ENCODE results near the gene ERCC1. TPM values are rescaled to one million over a fixed set of nuclear protein-coding genes. Genes with fewer than 3 reads are reported as not detected.

Gene ERCC1
- total RNA-seq, 1 experiment from 2014 or later = 62.4 TPM

GRCh38 chr19:45403272-45403671 is 20.4 kb downstream of the ERCC1 start:
- Histone ChIP-seq H3K18ac (ENCODE audit: insufficient read length, low read depth, low read length) (no peak overlapping the region), H4K8ac (replicated peaks; ENCODE audit: insufficient read length, low read depth, low read length) (no peak overlapping the region), H2AFZ (ENCODE audit: low read length) (no peak overlapping the region), H3K4me1 (ENCODE audit: insufficient read depth, low read length) (peaks cover 7% of the 10 kb centered on the region; the same call in 1 of the 2 replicates), H3K23ac (ENCODE audit: insufficient read length, low read depth, low read length) (no peak overlapping the region), H4K20me1 (ENCODE audit: control insufficient read depth, insufficient read depth, insufficient read length) (no peaks in the 10 kb centered on the region), H3K23me2 (ENCODE audit: insufficient read length, low read depth, low read length, poor library complexity, severe bottlenecking) (peaks cover 23% of the 10 kb centered on the region), H3K79me2 (ENCODE audit: insufficient read depth, low read length) (no peaks in the 10 kb centered on the region; the same call in 1 of the 2 replicates), H3K27ac (ENCODE audit: insufficient read length, low read depth, low read length) (no peak overlapping the region), H3K14ac (ENCODE audit: insufficient read depth, low read length) (no peak overlapping the region), H3K27me3 (ENCODE audit: insufficient read depth, low read length) (no peaks in the 10 kb centered on the region), H2BK20ac (ENCODE audit: low read depth, low read length, poor library complexity, severe bottlenecking) (no peak overlapping the region), H2BK12ac (ENCODE audit: insufficient read length, low read depth, low read length) (no peak overlapping the region), H4K5ac (ENCODE audit: insufficient read length, low read depth, low read length) (no peak overlapping the region), H3T11ph (ENCODE audit: low read length) (no peak overlapping the region), H3K79me1 (ENCODE audit: insufficient read depth, low read depth, low read length, poor library complexity, severe bottlenecking) (no peaks in the 10 kb centered on the region), H3K9ac (ENCODE audit: extremely low read depth, insufficient read length, low read length) (no peak overlapping the region), H2BK120ac (ENCODE audit: low read depth, low read length, poor library complexity, severe bottlenecking) (no peak overlapping the region), H2BK5ac (ENCODE audit: insufficient read length, low read length) (no peak overlapping the region), H3K4me2 (ENCODE audit: insufficient read depth, insufficient read length, low read length) (peak overlapping the region; percentile 93), H2AK5ac (ENCODE audit: insufficient read length, low read length) (no peak overlapping the region), H3K56ac (ENCODE audit: insufficient read length, low read depth, low read length) (no peak overlapping the region), H3K4ac (ENCODE audit: low read depth, low read length) (no peak overlapping the region), H2BK15ac (ENCODE audit: low read depth, low read length) (no peak overlapping the region), H4K91ac (ENCODE audit: insufficient read length, low read depth, low read length) (no peak overlapping the region), H3K9me3 (ENCODE audit: control insufficient read depth, low read depth, low read length) (no peaks in the 10 kb centered on the region)
- no CpG with 5 or more reads among the region's 4 CpGs for WGBS (ENCODE audit: extremely low coverage, insufficient read length, low lambda C conversion rate)
- no peak for DNase-seq
- Mint-ChIP-seq H3K27ac (no peak overlapping the region; a peak in 1 of 7 replicates), H3K9me3 (no peaks in the 10 kb centered on the region; a peak in 1 of 5 replicates), H3K4me3 (peak overlapping the region; percentile 99), H3K36me3 (ENCODE audit: insufficient read depth in 1 of 3, low read depth in 3 of 3) (peaks cover 2 to 6% (median 3%) of the 10 kb centered on the region in 3 experiments; a peak in 6 of 7 replicates), H3K27me3 (ENCODE audit: low read depth) (peaks cover 4% of the 10 kb centered on the region; the same call in 1 of the 2 replicates), H3K4me1 (peaks cover 26 to 34% of the 10 kb centered on the region in 2 experiments)
- TF ChIP-seq CTCF (conservative IDR thresholded peaks at IDR 0.05) = no peak

Measured in H9 (cell line).